Activated CD8-positive, alpha-beta T cell treated with anti-CD3 and anti-CD28 coated beads for 36 hours (primary cell): ENCODE measurements around the gene HOXB9. TPM values are rescaled to one million over a fixed set of nuclear protein-coding genes. Genes with fewer than 3 reads are reported as not detected.

ENCODE experiments used
- ATAC-seq: fragments of 200-7000 bp; cut with Tn5 transposase; one replicate; pipeline ENCODE4 v1.10.0; 2021; ENCODE audit warnings: mild to moderate bottlenecking, moderate library complexity
- CTCF ChIA-PET: fragments of 350-600 bp; sonication (Branson Sonifier 250); formaldehyde crosslinking; loops from one replicate; lab custom pipeline; 2021; ENCODE audit warnings: antibody characterized with exemption; lab: Charles Lee
- POLR2A ChIA-PET: fragments of 350-600 bp; sonication (Branson Sonifier 250); formaldehyde crosslinking; loops from one replicate; lab custom pipeline; 2021; ENCODE audit warnings: antibody characterized with exemption; lab: Charles Lee
- DNase-seq: peaks from one replicate; pipeline ENCODE4 v3.0.0-alpha.2; 2020
- H3K27ac Mint-ChIP-seq: one replicate; pipeline ENCODE4 v1.8.0; 2021; ENCODE audit warnings: mild to moderate bottlenecking, mixed read lengths
- H3K27me3 Mint-ChIP-seq: one replicate; pipeline ENCODE4 v1.8.0; 2021; ENCODE audit warnings: mixed read lengths
- H3K36me3 Mint-ChIP-seq: one replicate; pipeline ENCODE4 v1.8.0; 2021; ENCODE audit warnings: low read depth, mixed read lengths
- H3K4me1 Mint-ChIP-seq: one replicate; pipeline ENCODE4 v1.8.0; 2021; ENCODE audit warnings: low read depth, mixed read lengths
- H3K4me3 Mint-ChIP-seq: one replicate; pipeline ENCODE4 v1.8.0; 2021; ENCODE audit warnings: mild to moderate bottlenecking, moderate library complexity, mixed read lengths
- H3K9me3 Mint-ChIP-seq: one replicate; pipeline ENCODE4 v1.8.0; 2021; ENCODE audit warnings: mixed read lengths
- intact Hi-C: fragments of 100-400 bp; cut with micrococcal nuclease; formaldehyde crosslinking; loops from one replicate; pipeline ENCODE4 v1.10.0; 2022
- total RNA-seq, 2 experiments: library from RNA; stranded (reverse); gene quantifications; one replicate each; pipeline ENCODE4 v1.2.3, GENCODE V29; 2021
- TF ChIP-seq, protein P1 (sequence below): fragments of 200-600 bp; IDR thresholded peaks from one replicate; pipeline ENCODE4 v1.8.0; 2022; ENCODE audit warnings: antibody characterized with exemption, mild to moderate bottlenecking

HOXB9 gene
- total RNA-seq, 2 experiments from 2014 or later: 6.9 to 7.0 TPM

DNA sequence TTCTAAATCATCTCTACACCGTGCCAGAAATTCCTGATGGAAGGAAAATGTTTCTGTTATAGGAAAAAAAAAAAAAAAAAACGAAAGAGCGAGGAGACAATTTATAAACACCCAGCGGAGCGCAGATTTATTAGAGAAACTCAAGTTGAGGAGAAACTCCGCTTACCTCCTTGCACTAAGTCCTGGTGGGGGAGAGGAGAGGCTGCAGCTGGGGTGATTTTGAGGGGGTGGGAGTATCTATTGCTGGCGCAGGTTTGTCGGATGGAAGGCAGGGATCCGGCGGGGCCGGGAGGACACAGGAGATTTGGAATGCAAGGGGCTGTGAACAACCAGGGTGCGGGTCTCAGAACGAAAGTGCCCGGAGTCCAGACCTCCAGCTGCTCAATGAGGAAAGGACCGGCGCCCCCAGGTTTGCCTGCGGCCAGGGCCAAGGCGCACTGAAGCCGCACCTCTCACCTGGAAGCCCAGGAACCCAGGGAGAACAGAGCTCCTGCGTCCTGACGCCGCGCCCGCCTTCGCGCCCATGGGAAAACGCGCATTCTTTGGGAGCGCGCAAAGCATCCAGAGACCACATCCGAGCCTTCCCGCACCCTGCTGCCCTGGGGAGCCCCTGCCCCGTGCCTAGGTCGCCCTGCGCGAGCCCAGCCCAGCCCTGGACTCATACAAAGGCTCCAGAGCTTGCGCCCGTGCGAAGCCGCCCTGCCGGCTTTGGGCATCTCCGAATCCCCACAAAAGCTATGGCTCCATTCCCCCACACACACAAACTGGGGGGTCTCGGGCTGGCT is 8.5 kb downstream of the HOXB9 start:
- POLR2A ChIA-PET: interaction anchor here (0.9 to 1.5 kb wide), 3 partner anchors 10 to 19 kb away, joined by 3 to 4 read pairs (median 3); no protein-coding TSS in a partner anchor
- Mint-ChIP-seq H3K36me3 (no peaks in the 10 kb centered on the region), H3K27ac (no peak overlapping the region), H3K27me3 (peaks cover 84% of the 10 kb centered on the region), H3K9me3 (no peaks in the 10 kb centered on the region), H3K4me1 (peaks cover 35% of the 10 kb centered on the region), H3K4me3 (no peak overlapping the region)
- ATAC-seq (no peak), DNase-seq (no peak)
- TF ChIP-seq, protein P1, sequence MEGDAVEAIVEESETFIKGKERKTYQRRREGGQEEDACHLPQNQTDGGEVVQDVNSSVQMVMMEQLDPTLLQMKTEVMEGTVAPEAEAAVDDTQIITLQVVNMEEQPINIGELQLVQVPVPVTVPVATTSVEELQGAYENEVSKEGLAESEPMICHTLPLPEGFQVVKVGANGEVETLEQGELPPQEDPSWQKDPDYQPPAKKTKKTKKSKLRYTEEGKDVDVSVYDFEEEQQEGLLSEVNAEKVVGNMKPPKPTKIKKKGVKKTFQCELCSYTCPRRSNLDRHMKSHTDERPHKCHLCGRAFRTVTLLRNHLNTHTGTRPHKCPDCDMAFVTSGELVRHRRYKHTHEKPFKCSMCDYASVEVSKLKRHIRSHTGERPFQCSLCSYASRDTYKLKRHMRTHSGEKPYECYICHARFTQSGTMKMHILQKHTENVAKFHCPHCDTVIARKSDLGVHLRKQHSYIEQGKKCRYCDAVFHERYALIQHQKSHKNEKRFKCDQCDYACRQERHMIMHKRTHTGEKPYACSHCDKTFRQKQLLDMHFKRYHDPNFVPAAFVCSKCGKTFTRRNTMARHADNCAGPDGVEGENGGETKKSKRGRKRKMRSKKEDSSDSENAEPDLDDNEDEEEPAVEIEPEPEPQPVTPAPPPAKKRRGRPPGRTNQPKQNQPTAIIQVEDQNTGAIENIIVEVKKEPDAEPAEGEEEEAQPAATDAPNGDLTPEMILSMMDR: no peak
- intact Hi-C loops: loop anchor here (10.0 kb wide), 1 partner anchor 107 kb away; the partner anchor contains the start of genes HOXB13, PRAC1 and PRAC2
- CTCF ChIA-PET: interaction anchor here (0.6 to 4.2 kb wide), 37 partner anchors 11 to 592 kb away, joined by 3 to 40 read pairs (median 4); partner anchors contain the start of gene HOXB5

DNA sequence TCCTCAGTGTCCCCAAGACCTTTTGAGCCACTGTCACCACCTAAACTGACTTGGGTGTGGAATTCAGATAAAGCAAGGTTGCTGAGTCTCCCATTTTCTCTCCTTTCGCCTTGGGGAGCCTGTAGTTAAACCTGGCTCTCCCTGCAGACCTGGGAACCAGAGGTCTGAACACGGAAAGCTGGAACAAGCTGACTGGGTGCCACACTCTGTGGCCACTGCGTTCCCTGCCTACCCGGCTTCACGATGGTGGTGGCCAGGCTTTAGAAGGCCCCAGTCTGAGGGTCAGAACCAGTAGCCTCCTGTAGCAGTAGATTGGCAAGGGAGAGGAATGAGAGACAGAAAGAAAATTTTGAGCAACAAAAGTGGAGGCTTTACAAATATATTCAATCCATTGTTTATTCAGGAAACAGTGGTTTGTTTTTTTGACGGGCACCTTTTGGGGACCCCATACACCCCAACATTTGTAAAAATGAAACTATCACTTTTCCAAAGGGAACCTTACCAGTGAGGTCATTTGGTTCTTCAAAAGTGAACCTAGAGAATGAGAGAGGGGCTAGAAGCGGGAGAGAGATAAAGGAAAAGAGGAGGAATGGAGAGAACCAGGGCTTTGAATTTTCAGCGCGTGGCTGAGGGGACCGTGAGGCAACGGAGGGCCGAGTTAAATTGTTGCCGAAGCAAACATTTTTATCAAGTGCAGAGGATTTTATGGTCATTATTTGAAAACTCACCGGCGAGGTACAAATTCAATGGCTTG is 9.3 kb downstream of the HOXB9 start:
- DNase-seq (no peak), ATAC-seq (no peak)
- POLR2A ChIA-PET: no interaction called here
- Mint-ChIP-seq H3K4me1 (peaks cover 41% of the 10 kb centered on the region), H3K4me3 (no peak overlapping the region), H3K27me3 (peaks cover 83% of the 10 kb centered on the region), H3K9me3 (no peaks in the 10 kb centered on the region), H3K36me3 (no peaks in the 10 kb centered on the region), H3K27ac (no peak overlapping the region)
- intact Hi-C loops: loop anchor here (10.0 kb wide), 1 partner anchor 108 kb away; the partner anchor contains the start of genes HOXB13, PRAC1 and PRAC2
- CTCF ChIA-PET: interaction anchor here (0.9 to 4.9 kb wide), 18 partner anchors 10 to 591 kb away, joined by 3 to 40 read pairs (median 4); partner anchors contain the start of genes HOXB5 and HOXB9
- TF ChIP-seq, protein P1: no peak

DNA sequence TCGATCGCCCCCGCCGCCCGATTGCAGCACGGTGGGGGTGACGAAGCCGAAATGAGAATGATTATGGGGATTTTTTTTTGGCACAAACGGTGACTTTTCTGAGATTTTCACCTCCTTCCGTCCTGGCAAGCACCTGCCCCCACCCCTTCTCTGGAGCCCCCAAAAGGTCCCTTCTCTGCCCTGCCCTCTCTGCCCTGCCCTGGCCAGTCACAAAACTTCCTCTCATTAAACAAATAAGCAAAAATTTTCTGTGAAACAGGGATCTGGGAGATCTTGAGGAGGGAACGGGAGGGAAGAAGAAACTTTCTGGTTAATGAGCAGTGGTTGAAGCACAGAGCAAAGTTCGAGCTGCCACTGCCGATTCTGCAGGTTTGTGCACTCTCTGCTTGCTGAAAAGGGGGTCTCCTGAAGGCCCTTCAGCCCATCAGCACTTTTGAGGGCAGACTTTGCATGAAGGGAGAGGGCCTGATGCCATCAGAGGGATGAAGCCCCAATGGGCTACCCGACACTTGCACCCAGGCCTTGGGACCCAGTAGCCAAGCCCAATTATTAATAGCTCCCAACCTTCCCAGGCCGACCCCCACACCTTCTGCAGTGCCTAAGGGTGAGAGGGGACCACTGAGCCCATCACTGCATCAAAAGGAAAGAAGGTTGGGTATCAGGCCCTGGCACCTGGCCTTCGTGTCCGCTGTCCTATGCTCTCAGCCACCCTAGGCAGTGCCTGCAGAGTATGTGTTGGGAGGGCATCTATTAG is 10.0 kb downstream of the HOXB9 start:
- DNase-seq (no peak), ATAC-seq (no peak)
- no peak overlapping the region for H3K4me3 Mint-ChIP-seq
- no peaks in the 10 kb centered on the region for H3K36me3 Mint-ChIP-seq
- H3K27me3 Mint-ChIP-seq: peaks cover 84% of the 10 kb centered on the region
- ChIA-PET CTCF (interaction anchor here (0.8 to 4.9 kb wide), 7 partner anchors 8 to 591 kb away, joined by 3 to 40 read pairs (median 6); partner anchors contain the start of genes HOXB5 and HOXB9), POLR2A (interaction anchor here (1.0 to 3.9 kb wide), 2 partner anchors 10 to 508 kb away, joined by 4 to 19 read pairs; partner anchors contain the start of gene HOXB9)
- intact Hi-C loops: loop anchor here (10.0 kb wide), 1 partner anchor 109 kb away; the partner anchor contains the start of genes HOXB13, PRAC1 and PRAC2
- peaks cover 44% of the 10 kb centered on the region for H3K4me1 Mint-ChIP-seq
- TF ChIP-seq, protein P1: no peak
- no peak overlapping the region for H3K27ac Mint-ChIP-seq
- H3K9me3 Mint-ChIP-seq: no peaks in the 10 kb centered on the region

- peak within 1 kb of the TSS; percentile 35 for H3K4me3 Mint-ChIP-seq
- DNase-seq (no peak), ATAC-seq (no peak)
- POLR2A ChIA-PET: interaction anchor here (1.0 to 3.9 kb wide), 2 partner anchors 11 to 507 kb away, joined by 4 to 19 read pairs; partner anchors contain the start of gene HOXB9
- H3K36me3 Mint-ChIP-seq: no peaks in the 10 kb centered on the region
- intact Hi-C loops: loop anchor here (10.0 kb wide), 1 partner anchor 109 kb away; the partner anchor contains the start of genes HOXB13, PRAC1 and PRAC2
- peaks cover 48% of the 10 kb centered on the region for H3K4me1 Mint-ChIP-seq
- no peak within 1 kb of the TSS for H3K27ac Mint-ChIP-seq
- H3K9me3 Mint-ChIP-seq: no peaks in the 10 kb centered on the region
- CTCF ChIA-PET: interaction anchor here (0.8 to 4.9 kb wide), 11 partner anchors 7 to 590 kb away, joined by 3 to 40 read pairs (median 4); partner anchors contain the start of genes HOXB5 and HOXB9
- H3K27me3 Mint-ChIP-seq: peaks cover 80% of the 10 kb centered on the region
- TF ChIP-seq, protein P1: no peak
These were observed 10.9 kb downstream of the HOXB9 start, which contains the start of gene HOXB8 for GRCh38 chr17:48615047-48615962. HOXB8 (minus strand) TSS chr17:48615292; CDS start chr17:48614704, 588 bp downstream.
